GM18517 (cell line): ENCODE results near the gene UBE2G1.
A peak's percentile ranks its signal among the peaks of the same experiment; 100 is the strongest.

Source experiments
- ATAC-seq: cut with Tn5 transposase; IDR thresholded peaks from one replicate; pipeline ENCODE4 v1.9.1; 2021; ENCODE audit warnings: mild to moderate bottlenecking, moderate library complexity; ENCODE audit not compliant: unreplicated experiment

UBE2G1 gene

DNA sequence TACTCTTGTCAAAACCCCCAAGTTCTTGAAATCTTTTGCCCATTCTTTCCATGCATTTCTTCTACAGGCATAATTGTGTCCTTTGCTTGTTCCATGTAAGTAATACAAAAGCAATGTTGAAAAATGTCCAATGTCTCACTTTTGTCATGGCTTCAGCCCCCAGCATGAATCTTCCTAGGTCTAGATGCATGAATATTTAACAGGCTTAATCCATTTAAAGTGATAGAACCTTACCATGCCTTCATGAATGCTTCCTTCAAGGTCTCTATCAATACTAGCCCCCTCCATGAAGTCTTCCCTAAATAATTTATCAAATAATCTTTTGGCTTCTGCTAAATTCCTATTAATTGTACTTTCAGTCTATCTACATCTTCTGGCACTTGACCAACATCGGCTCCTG is 56.6 kb downstream of the UBE2G1 start:
- no peak for ATAC-seq

DNA sequence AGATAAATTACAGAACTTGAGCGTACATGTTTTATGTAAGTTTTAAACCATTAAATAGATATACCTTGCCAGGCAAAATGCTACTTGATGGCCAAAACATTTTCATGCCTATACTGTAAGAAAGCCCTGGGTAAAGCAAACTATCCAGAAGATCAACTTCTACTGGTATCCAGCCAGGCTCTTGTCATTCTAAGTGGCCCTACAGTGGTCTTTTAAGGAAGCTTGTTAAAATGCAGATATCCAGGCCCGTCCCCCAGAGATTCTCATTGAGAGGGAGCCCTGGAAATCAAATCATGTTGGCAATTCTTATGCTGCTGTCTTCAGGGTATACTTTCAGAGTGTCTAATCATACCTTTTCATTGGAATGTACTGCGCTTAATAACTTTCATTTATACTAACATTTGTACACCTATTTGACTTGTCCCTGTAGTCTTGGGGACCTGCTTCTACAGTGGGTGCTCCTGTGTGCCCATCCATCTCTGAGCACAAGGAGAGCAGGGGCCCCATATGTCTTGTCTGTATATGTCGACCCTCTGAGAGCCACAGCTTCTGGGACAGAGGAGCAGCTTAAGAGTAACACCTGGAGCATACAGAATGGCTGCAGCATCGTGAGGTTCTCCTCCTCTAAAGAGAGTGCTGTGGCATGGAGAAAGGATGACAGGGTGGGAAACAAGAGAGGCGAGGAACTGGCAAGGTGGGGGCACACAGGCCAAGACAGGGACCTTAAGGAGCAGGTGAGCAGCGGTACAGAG is 59.1 kb downstream of the UBE2G1 start:
- ATAC-seq = no peak

DNA sequence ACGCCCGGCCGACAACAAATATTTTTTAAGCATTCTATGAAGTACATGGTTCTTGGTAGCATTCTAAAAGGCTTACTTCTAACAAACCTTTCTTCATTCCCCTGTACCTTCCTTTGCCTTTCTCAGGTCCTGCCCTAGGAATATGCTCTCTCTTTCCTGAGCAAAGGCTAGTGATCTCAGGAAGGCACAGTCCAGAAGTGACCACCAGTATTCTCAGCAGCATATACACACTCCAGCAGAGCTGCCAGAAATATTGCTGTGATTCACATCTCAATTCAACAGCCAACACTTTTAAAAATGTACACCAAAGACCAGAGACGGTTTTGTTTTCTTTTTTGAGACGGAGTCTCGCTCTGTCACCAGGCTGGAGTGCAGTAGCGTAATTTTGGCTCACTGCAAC is 61.3 kb downstream of the UBE2G1 start:
- ATAC-seq = no peak

- ATAC-seq = no peak
Measured at GRCh38 chr17:4304417-4305027, 62.0 kb downstream of the UBE2G1 start.

DNA sequence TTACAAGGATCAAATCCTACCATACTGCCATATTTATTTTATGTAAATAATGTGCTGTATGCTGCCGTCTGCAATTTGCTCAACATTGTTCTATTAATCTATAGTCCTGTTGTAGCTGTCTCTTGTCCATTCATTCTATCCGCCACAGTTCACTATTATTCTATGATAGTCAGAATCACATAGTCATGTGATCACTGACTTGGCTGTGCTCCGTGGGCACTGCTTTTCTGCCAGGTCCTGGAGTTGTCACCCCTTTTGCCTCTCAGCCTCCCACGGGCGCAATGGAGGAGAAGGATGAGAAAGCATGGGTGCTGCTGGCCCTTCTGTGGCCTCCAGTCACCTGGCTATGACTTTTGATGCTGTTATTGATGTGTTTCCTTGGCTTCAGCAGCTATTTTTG is 65.4 kb downstream of the UBE2G1 start:
- no peak for ATAC-seq

DNA sequence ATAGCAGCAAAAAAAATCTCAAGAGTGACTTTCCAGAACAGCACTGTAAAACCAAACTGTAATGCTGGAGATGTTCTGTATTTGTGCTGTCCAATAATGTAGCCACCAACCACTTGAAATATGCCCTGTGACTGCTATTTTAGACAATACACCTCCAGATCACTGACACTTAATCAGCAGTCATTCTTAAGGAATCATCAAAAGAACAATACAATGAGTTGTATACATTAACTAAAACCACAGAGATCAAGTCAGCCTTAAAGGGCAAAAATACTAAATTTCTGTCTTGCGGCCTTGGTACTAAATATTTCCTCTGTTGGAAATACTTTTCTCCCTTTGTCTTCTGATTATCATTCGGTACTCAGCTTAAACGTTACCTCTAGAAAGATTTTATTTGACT is 69.1 kb downstream of the UBE2G1 start:
- ATAC-seq = no peak

DNA sequence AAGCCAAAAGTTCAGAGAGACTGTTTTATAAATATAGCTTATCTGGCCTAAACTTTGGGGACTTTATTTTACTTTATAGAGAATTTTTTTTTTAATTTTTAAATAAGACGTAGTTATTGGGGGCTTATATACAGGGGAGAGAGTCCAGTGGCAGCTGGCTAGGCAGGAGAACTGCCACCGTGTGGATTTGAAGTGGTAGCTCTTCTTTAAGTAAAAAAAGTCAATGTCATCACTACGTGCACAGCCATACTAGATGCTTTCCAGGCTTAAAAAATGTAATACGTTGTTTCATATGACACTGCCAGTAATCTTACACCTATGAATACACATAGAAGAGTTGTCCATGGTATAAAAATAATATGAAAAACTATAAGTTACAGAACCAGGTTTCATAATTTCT is 70.8 kb downstream of the UBE2G1 start:
- no peak for ATAC-seq

DNA sequence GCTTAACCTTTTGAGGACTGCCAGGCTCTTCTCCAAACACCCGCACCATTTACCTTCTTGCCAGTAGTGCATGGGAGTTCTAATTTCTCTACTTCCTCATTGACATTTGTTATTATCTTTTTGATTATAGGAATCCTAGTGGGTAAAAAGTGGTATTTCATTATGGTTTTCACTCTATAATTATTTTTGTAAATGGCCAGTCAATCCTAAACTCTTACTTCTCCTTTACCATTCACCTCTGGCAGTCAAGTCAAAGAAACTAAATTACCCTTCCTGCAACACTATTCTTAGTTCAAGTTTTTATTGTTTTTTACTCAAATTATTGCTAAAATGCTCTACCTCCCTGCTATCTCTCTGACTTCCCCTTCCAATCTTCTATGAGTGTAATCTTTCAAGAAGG is 72.9 kb downstream of the UBE2G1 start:
- ATAC-seq = no peak

- ATAC-seq = no peak
Measured at GRCh38 chr17:4287710-4288109, 78.8 kb downstream of the UBE2G1 start.

GRCh38 chr17:4276514-4276913 is 90.0 kb downstream of the UBE2G1 start:
- ATAC-seq = no peak

- ATAC-seq = no peak
Measured at GRCh38 chr17:4272972-4273368, 93.5 kb downstream of the UBE2G1 start.

GRCh38 chr17:4272213-4272971 is 94.1 kb downstream of the UBE2G1 start:
- ATAC-seq = no peak

DNA sequence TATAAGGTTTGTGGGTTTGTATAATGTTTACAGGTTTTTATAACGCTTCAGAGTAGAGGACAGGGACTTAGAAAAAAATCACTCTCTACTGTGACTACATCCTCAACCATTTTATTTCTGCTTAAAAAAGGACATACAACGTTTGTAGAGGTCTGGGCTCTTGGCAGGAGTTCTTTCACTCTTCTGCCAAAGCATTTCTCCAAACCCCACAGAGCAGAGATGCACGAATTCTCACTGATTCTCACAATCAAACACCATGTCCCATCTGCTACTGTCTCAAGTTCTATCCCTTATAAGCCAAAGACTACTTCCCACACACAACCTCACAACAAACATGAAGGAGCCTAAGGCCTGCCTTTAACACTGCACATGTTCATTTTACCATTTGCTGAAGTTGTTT is 95.7 kb downstream of the UBE2G1 start:
- ATAC-seq = no peak

GRCh38 chr17:4269915-4270314 is 96.6 kb downstream of the UBE2G1 start:
- ATAC-seq = no peak

GRCh38 chr17:4267402-4267801 is 99.1 kb downstream of the UBE2G1 start:
- ATAC-seq = no peak

GRCh38 chr17:4266550-4266949 is 99.9 kb downstream of the UBE2G1 start:
- no peak for ATAC-seq

GRCh38 chr17:4263282-4264215 is 102.9 kb downstream of the UBE2G1 start, which contains the start of gene ANKFY1:
TSS of gene ANKFY1 (minus strand) at chr17:4263979. CDS start at chr17:4263941, 38 bp downstream.
- ATAC-seq = peak; percentile 74

DNA sequence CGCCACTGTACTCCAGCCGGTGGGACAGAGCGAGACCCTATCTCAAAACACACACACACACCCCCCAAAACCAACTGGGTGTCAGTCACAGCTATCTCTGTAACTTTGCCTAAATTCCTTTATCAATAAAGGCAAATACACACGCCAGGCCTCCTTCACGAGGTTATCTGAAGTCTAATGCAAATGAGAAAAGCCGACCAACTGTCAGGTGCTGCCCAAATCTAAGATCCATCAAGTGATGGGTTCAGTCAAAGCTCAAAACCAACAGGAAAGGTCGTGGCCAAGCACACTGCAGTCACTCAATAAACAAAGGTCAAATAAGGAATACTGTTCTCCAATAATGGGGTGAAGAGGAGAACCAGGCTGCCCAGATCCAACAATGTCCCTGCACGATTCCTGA is 103.8 kb downstream of the UBE2G1 start:
- no peak for ATAC-seq

DNA sequence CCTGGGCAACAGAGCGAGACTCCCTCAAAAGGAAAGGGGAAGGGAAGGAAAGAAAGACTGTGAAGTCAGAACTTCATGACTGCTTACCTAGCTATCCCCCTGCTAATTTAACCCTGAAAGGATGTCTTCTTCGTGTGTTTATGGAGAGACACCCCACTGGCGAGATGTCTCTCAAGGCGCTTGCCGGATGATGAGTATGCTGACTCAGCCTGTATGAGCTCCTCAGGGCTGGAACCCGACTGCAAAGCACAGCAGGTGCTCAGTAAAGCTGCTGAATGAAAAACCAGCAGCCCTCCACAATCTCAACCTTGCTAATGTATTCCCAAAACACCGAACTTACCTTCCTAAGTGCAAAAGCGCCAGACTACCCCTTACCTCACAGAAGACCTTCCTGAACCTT is 105.0 kb downstream of the UBE2G1 start:
- no peak for ATAC-seq

GRCh38 chr17:4258867-4259266 is 107.6 kb downstream of the UBE2G1 start:
- ATAC-seq = no peak

GRCh38 chr17:4256952-4257351 is 109.5 kb downstream of the UBE2G1 start:
- ATAC-seq = no peak
